KMS-11 (cell line): ENCODE results near the gene PHAX.

Experiments used
- H2AFZ ChIP-seq: fragments of 200-600 bp; sonication (generic); 2 replicates; pipeline ENCODE4 v1.6.1; 2016; ENCODE audit warnings: antibody characterized with exemption, mixed run types, low read depth
- H3K27ac ChIP-seq: fragments of 200-600 bp; sonication (generic); 2 replicates; pipeline ENCODE4 v1.6.1; 2016; ENCODE audit warnings: mild to moderate bottlenecking, mixed run types
- H3K27me3 ChIP-seq: fragments of 200-600 bp; sonication (generic); 2 replicates; pipeline ENCODE4 v1.6.1; 2017; ENCODE audit warnings: mild to moderate bottlenecking, low read depth, mixed run types, moderate library complexity; ENCODE audit not compliant: insufficient read depth
- H3K36me3 ChIP-seq: fragments of 200-600 bp; sonication (generic); 2 replicates; pipeline ENCODE4 v1.6.1; 2017; ENCODE audit warnings: mild to moderate bottlenecking, mixed run types; ENCODE audit not compliant: insufficient read depth
- H3K4me1 ChIP-seq: fragments of 200-600 bp; sonication (generic); 2 replicates; pipeline ENCODE4 v1.6.1; 2016; ENCODE audit warnings: mild to moderate bottlenecking, low read depth, mixed run types; ENCODE audit not compliant: poor library complexity, severe bottlenecking
- H3K4me2 ChIP-seq: fragments of 200-600 bp; sonication (generic); 2 replicates; pipeline ENCODE4 v1.7.0; 2016; ENCODE audit warnings: mild to moderate bottlenecking, mixed run types
- H3K4me3 ChIP-seq: fragments of 200-600 bp; sonication (generic); IDR thresholded peaks from 2 replicates; pipeline ENCODE4 v1.6.1; 2017; ENCODE audit warnings: low read depth, low read length, mixed read lengths; ENCODE audit not compliant: insufficient read depth
- H3K79me2 ChIP-seq: fragments of 200-600 bp; sonication (generic); 2 replicates; pipeline ENCODE4 v1.6.1; 2016; ENCODE audit warnings: low read depth, mixed run types; ENCODE audit not compliant: insufficient read depth
- H3K9ac ChIP-seq: fragments of 200-600 bp; sonication (generic); 2 replicates; pipeline ENCODE4 v1.6.1; 2016; ENCODE audit warnings: mild to moderate bottlenecking, mixed run types
- H4K20me1 ChIP-seq: fragments of 200-600 bp; sonication (generic); 2 replicates; pipeline ENCODE4 v1.6.1; 2016; ENCODE audit warnings: mild to moderate bottlenecking, mixed run types; ENCODE audit not compliant: insufficient read depth
- TF ChIP-seq, protein P1 (sequence below): fragments of 200-600 bp; sonication (generic); conservative IDR thresholded peaks from 2 replicates; pipeline ENCODE4 v1.6.1; 2017; ENCODE audit warnings: low read depth, mild to moderate bottlenecking, antibody characterized with exemption, low read length, moderate library complexity, mixed read lengths

PHAX gene

DNA sequence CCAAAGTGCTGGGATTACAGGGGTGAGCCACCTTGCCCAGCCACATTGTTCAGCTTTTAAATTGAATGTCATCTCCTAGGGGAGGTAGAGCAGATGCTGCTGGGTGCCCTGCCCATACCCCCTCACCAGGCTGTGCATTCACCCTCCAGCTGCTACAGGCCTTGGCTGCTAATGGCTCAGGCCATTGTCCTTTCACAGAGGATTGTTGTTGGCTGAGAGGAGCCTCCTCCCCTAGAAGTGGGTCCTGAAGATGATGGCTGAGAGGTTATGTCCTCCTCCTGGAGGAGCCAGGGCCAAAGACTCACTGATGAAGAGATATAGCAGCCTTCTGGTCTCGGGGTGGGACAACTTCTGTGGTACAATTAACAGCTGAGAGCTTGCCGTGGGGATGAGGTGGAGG, 74.6 kb downstream of the PHAX start:
- H3K4me2 ChIP-seq = no peak overlapping the region
- no peaks in the 10 kb centered on the region for H3K27me3 ChIP-seq
- no peak overlapping the region for H3K4me3 ChIP-seq
- H3K79me2 ChIP-seq = no peaks in the 10 kb centered on the region
- no peaks in the 10 kb centered on the region for H3K36me3 ChIP-seq
- H3K4me1 ChIP-seq = peaks cover 29% of the 10 kb centered on the region
- no peak overlapping the region for H3K27ac ChIP-seq
- H4K20me1 ChIP-seq = no peaks in the 10 kb centered on the region
- TF ChIP-seq, protein P1, sequence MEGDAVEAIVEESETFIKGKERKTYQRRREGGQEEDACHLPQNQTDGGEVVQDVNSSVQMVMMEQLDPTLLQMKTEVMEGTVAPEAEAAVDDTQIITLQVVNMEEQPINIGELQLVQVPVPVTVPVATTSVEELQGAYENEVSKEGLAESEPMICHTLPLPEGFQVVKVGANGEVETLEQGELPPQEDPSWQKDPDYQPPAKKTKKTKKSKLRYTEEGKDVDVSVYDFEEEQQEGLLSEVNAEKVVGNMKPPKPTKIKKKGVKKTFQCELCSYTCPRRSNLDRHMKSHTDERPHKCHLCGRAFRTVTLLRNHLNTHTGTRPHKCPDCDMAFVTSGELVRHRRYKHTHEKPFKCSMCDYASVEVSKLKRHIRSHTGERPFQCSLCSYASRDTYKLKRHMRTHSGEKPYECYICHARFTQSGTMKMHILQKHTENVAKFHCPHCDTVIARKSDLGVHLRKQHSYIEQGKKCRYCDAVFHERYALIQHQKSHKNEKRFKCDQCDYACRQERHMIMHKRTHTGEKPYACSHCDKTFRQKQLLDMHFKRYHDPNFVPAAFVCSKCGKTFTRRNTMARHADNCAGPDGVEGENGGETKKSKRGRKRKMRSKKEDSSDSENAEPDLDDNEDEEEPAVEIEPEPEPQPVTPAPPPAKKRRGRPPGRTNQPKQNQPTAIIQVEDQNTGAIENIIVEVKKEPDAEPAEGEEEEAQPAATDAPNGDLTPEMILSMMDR = no peak
- H3K9ac ChIP-seq = no peak overlapping the region
- H2AFZ ChIP-seq = no peak overlapping the region

DNA sequence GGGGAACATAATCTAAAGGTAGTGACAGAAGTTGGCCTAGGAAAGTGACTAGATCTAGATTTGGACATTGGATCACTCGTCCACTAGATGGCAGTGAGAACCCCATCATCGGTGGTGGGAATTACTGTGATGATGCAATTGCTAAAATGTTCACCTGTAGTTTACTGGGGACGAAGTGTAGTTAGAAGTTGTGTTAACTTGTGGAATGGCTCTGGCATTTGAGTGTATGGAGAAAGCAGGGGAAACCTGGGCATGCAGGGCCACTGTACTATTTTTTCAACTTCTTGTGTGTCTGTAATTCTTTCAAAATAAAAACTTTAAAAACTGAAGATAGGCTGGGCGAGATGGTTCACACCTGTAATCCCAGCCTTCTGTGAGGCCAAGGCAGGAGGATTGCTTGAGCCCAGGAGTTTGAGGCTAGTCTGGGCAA, 75.5 kb downstream of the PHAX start:
- no peak overlapping the region for H3K9ac ChIP-seq
- H3K36me3 ChIP-seq = no peaks in the 10 kb centered on the region
- no peaks in the 10 kb centered on the region for H4K20me1 ChIP-seq
- H3K4me2 ChIP-seq = no peak overlapping the region
- H3K27me3 ChIP-seq = no peaks in the 10 kb centered on the region
- TF ChIP-seq, protein P1 = peak; percentile 82
- H2AFZ ChIP-seq = no peak overlapping the region
- no peak overlapping the region for H3K27ac ChIP-seq
- no peaks in the 10 kb centered on the region for H3K79me2 ChIP-seq
- H3K4me3 ChIP-seq = no peak overlapping the region
- H3K4me1 ChIP-seq = peaks cover 38% of the 10 kb centered on the region
